Endodermal cell (in vitro differentiated cells): Measurements from ENCODE around the gene CCDC134. TPM values are rescaled to one million over a fixed set of nuclear protein-coding genes. Genes with fewer than 3 reads are reported as not detected.
A peak's percentile ranks its signal among the peaks of the same experiment; 100 is the strongest.

Experiments
- DNase-seq: peaks from one replicate; pipeline ENCODE4 v3.0.0-alpha.2; 2017
- H3K27ac ChIP-seq: 2 replicates; pipeline ENCODE4 v1.5.1; 2013; ENCODE audit warnings: mild to moderate bottlenecking, low read depth, low read length, moderate library complexity
- H3K27me3 ChIP-seq: 2 replicates; pipeline ENCODE4 v1.6.1; 2013; ENCODE audit warnings: mild to moderate bottlenecking, low read length, moderate library complexity; ENCODE audit not compliant: insufficient read depth, control insufficient read depth, poor library complexity, severe bottlenecking
- H3K36me3 ChIP-seq: 2 replicates; pipeline ENCODE4 v1.7.0; 2013; ENCODE audit warnings: mild to moderate bottlenecking, low read length, moderate library complexity; ENCODE audit not compliant: control insufficient read depth, insufficient read depth
- H3K4me1 ChIP-seq: one replicate; pipeline ENCODE4 v1.7.0; 2013; ENCODE audit warnings: low read length; ENCODE audit not compliant: control insufficient read depth, insufficient read depth
- H3K4me3 ChIP-seq: 2 replicates; pipeline ENCODE4 v1.5.1; 2013; ENCODE audit warnings: mild to moderate bottlenecking, low read length, moderate library complexity
- H3K9ac ChIP-seq: 2 replicates; pipeline ENCODE4 v1.6.1; 2013; ENCODE audit warnings: mild to moderate bottlenecking, low read length, moderate library complexity; ENCODE audit not compliant: poor library complexity, severe bottlenecking; ENCODE audit errors: extremely low read depth
- H3K9me3 ChIP-seq: 2 replicates; pipeline ENCODE4 v1.6.1; 2013; ENCODE audit warnings: mild to moderate bottlenecking, low read length, moderate library complexity; ENCODE audit not compliant: control insufficient read depth
- H3K27ac Mint-ChIP-seq: 2 replicates; pipeline ENCODE4 v1.8.0; 2020; ENCODE audit warnings: mixed read lengths
- H3K27me3 Mint-ChIP-seq: 2 replicates; pipeline ENCODE4 v1.8.0; 2021; ENCODE audit warnings: mild to moderate bottlenecking, mixed read lengths; ENCODE audit not compliant: insufficient read depth
- H3K36me3 Mint-ChIP-seq: 2 replicates; pipeline ENCODE4 v1.8.0; 2020; ENCODE audit warnings: low read depth, mixed read lengths
- H3K4me1 Mint-ChIP-seq: 2 replicates; pipeline ENCODE4 v1.8.0; 2020; ENCODE audit warnings: mixed read lengths
- H3K4me3 Mint-ChIP-seq: 2 replicates; pipeline ENCODE4 v1.8.0; 2020; ENCODE audit warnings: mild to moderate bottlenecking, moderate library complexity, mixed read lengths
- H3K9me3 Mint-ChIP-seq: 2 replicates; pipeline ENCODE4 v1.8.0; 2020; ENCODE audit warnings: mild to moderate bottlenecking, mixed read lengths
- WGBS, 2 experiments: methylation state at CpG; one replicate each; pipeline versions ENCODE4 v1.1.5 to v1.1.7; 2013; ENCODE audit warnings: missing lambda C conversion rate in 2 of 2, mixed read lengths in 1 of 2; ENCODE audit not compliant: insufficient coverage in 1 of 2, insufficient read length in 1 of 2; 5-methylcytosine and 5-hydroxymethylcytosine counted together
- total RNA-seq, 2 donors: library from RNA; stranded (reverse); fragmentation: NEBNext Ultra II Directional in 1 of 2; extraction: Animal tissue kit (Norgen Biotek cat#: 25700) in 1 of 2; gene quantifications; 2 replicates in 1 of 2; 3 replicates in 1 of 2; pipeline ENCODE4 v1.2.1, GENCODE V29; 2021
- TF ChIP-seq, protein P1 (sequence below): fragments of 200-600 bp; sonication (generic); conservative IDR thresholded peaks from 2 replicates; pipeline ENCODE4 v1.5.0; 2021; ENCODE audit warnings: antibody characterized with exemption, mild to moderate bottlenecking

Gene CCDC134
- total RNA-seq, 2 donors from 2014 or later, result 15.0 to 21.0 TPM

DNA sequence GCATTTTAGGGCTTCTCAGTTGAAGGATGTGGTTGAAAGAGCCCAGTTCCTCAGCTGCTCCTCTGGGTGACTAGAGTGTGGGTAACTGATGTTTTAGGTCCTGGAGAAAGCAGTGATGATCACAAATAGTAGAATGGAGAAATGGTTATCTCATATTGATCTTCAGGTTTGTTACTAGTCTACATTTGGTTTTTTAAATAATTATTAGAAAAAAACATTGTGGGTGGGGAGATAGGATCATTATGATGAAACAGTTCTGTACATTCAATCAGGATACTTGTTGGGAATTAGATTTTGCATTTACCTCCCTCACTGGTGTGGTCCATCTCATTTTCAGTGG is 57.4 kb downstream of the CCDC134 start:
- no peak for DNase-seq
- no peak overlapping the region for H3K4me3 ChIP-seq
- H3K27me3 ChIP-seq, result no peaks in the 10 kb centered on the region
- H3K36me3 ChIP-seq, result peaks cover 8% of the 10 kb centered on the region
- H3K9me3 ChIP-seq, result no peaks in the 10 kb centered on the region
- H3K36me3 Mint-ChIP-seq, result peaks cover 7% of the 10 kb centered on the region
- H3K4me3 Mint-ChIP-seq, result no peak overlapping the region
- H3K27ac ChIP-seq, result no peak overlapping the region
- H3K27ac Mint-ChIP-seq, result peak overlapping the region; percentile 5
- H3K27me3 Mint-ChIP-seq, result no peaks in the 10 kb centered on the region
- H3K9ac ChIP-seq, result no peak overlapping the region
- TF ChIP-seq, protein P1, sequence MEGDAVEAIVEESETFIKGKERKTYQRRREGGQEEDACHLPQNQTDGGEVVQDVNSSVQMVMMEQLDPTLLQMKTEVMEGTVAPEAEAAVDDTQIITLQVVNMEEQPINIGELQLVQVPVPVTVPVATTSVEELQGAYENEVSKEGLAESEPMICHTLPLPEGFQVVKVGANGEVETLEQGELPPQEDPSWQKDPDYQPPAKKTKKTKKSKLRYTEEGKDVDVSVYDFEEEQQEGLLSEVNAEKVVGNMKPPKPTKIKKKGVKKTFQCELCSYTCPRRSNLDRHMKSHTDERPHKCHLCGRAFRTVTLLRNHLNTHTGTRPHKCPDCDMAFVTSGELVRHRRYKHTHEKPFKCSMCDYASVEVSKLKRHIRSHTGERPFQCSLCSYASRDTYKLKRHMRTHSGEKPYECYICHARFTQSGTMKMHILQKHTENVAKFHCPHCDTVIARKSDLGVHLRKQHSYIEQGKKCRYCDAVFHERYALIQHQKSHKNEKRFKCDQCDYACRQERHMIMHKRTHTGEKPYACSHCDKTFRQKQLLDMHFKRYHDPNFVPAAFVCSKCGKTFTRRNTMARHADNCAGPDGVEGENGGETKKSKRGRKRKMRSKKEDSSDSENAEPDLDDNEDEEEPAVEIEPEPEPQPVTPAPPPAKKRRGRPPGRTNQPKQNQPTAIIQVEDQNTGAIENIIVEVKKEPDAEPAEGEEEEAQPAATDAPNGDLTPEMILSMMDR, result peak; percentile 8
- peaks cover 8% of the 10 kb centered on the region for H3K4me1 Mint-ChIP-seq
- H3K4me1 ChIP-seq, result peaks cover 4% of the 10 kb centered on the region
- no peaks in the 10 kb centered on the region for H3K9me3 Mint-ChIP-seq

DNA sequence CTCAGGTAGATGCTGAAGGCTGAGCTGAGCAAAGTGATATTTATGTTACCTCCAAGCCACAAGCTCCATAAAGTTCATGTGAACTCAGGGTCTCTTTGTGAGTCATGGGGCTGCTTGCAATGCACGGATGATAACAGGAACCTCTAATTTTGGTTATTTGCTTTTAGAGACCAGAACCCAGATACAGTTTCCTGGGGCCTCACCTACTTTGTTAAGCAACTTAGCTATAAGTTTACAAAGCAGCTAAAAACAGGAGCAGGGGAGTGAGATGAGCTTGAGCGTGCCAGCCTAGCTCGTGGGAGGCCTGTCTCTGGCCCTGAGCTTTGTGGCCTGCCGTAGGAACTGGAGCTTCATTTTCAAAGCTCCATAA is 61.7 kb downstream of the CCDC134 start:
- H3K27ac ChIP-seq, result peak overlapping the region; percentile 47
- TF ChIP-seq, protein P1, result no peak
- no peaks in the 10 kb centered on the region for H3K27me3 ChIP-seq
- H3K36me3 Mint-ChIP-seq, result peaks cover 12% of the 10 kb centered on the region
- H3K27me3 Mint-ChIP-seq, result no peaks in the 10 kb centered on the region
- H3K4me3 Mint-ChIP-seq, result no peak overlapping the region
- H3K27ac Mint-ChIP-seq, result no peak overlapping the region
- H3K9me3 ChIP-seq, result no peaks in the 10 kb centered on the region
- no peak overlapping the region for H3K9ac ChIP-seq
- peaks cover 4% of the 10 kb centered on the region for H3K4me1 ChIP-seq
- peaks cover 23% of the 10 kb centered on the region for H3K36me3 ChIP-seq
- no peak overlapping the region for H3K4me3 ChIP-seq
- 93 to 100% methylated on average over 3 to 4 of the region's 4 CpGs for WGBS, 2 experiments
- no peak for DNase-seq
- H3K4me1 Mint-ChIP-seq, result peaks cover 13% of the 10 kb centered on the region
- H3K9me3 Mint-ChIP-seq, result no peaks in the 10 kb centered on the region

DNA sequence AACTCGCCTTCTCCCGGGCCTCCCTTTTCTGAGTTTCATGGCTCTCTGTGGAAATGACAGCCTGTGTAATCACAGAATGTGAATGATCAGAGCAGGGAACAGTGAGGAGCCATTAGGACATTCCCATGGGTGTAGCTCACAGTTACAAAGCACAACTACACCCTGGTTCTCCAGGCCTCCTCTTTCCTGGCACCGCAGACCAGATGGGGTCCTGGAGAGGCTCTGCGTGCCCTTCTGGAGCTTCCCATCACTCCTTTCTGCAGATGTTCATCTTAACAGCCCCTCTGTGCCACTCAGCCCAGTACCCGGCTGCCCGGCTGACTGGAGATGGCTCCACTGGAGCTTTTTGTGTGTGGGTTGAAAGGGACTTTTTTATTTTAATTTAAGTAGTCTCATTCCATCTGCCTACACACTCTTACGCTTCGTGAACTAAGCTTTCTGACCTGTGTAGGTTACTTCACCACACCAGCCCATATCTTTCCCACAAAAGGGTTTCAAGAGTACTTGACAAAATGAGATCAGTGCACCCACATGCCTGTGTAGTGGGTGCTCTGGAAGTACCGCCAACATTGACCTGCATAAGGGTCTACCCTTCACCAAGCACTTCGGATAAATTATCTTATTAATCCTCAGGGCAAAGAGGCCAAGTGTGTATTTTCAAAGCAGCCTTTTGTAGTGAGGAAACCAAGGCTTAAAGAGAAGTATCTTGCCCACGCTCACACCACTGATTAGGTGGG is 62.2 kb downstream of the CCDC134 start:
- Histone ChIP-seq H3K4me1 (peaks cover 4% of the 10 kb centered on the region), H3K9ac (peak overlapping the region; percentile 11), H3K27ac (peak overlapping the region; percentile 47), H3K36me3 (peaks cover 25% of the 10 kb centered on the region), H3K27me3 (no peaks in the 10 kb centered on the region), H3K9me3 (no peaks in the 10 kb centered on the region), H3K4me3 (no peak overlapping the region)
- Mint-ChIP-seq H3K9me3 (no peaks in the 10 kb centered on the region), H3K4me3 (no peak overlapping the region), H3K27ac (peak overlapping the region; percentile 71), H3K36me3 (peaks cover 17% of the 10 kb centered on the region), H3K4me1 (peaks cover 9% of the 10 kb centered on the region), H3K27me3 (no peaks in the 10 kb centered on the region)
- TF ChIP-seq, protein P1, result no peak
- 92 to 100% methylated on average over 3 to 11 of the region's 11 CpGs for WGBS, 2 experiments
- no peak for DNase-seq
